Neutrophil (primary cell): ENCODE data around the gene PCNP.

Source experiments
- H3K27ac ChIP-seq: fragments of 200-600 bp; sonication (generic); 2 replicates; pipeline ENCODE4 v1.5.1; 2016; ENCODE audit warnings: mild to moderate bottlenecking, moderate library complexity
- H3K27me3 ChIP-seq: fragments of 200-600 bp; sonication (generic); 2 replicates; pipeline ENCODE4 v1.6.0; 2016; ENCODE audit warnings: mild to moderate bottlenecking
- H3K36me3 ChIP-seq: fragments of 200-600 bp; sonication (generic); 2 replicates; pipeline ENCODE4 v1.5.1; 2017
- H3K4me1 ChIP-seq, 2 experiments: fragments of 200-600 bp in 1 of 2; sonication (generic) in 1 of 2; 1 replicate in 1 of 2; 2 replicates in 1 of 2; pipeline versions ENCODE4 v1.5.1 to v1.6.1; 2013 to 2016; ENCODE audit warnings: low read depth in 1 of 2, low read length in 1 of 2, mild to moderate bottlenecking in 1 of 2, moderate library complexity in 1 of 2; ENCODE audit not compliant: control insufficient read depth in 1 of 2, insufficient read depth in 1 of 2
- H3K4me3 ChIP-seq, 2 experiments: fragments of 200-600 bp in 1 of 2; sonication (generic) in 1 of 2; 1 replicate in 1 of 2; 2 replicates in 1 of 2; pipeline ENCODE4 v1.5.1; 2013 to 2016; ENCODE audit warnings: low read depth in 1 of 2, low read length in 1 of 2, mild to moderate bottlenecking in 1 of 2, moderate library complexity in 1 of 2
- H3K9me3 ChIP-seq: fragments of 200-600 bp; sonication (generic); 2 replicates; pipeline ENCODE4 v1.5.1; 2016
- TF ChIP-seq, protein P1 (sequence below): fragments of 200-600 bp; sonication (generic); IDR thresholded peaks from 2 replicates; pipeline ENCODE4 v1.5.1; 2016; ENCODE audit warnings: antibody characterized with exemption

Gene PCNP

DNA sequence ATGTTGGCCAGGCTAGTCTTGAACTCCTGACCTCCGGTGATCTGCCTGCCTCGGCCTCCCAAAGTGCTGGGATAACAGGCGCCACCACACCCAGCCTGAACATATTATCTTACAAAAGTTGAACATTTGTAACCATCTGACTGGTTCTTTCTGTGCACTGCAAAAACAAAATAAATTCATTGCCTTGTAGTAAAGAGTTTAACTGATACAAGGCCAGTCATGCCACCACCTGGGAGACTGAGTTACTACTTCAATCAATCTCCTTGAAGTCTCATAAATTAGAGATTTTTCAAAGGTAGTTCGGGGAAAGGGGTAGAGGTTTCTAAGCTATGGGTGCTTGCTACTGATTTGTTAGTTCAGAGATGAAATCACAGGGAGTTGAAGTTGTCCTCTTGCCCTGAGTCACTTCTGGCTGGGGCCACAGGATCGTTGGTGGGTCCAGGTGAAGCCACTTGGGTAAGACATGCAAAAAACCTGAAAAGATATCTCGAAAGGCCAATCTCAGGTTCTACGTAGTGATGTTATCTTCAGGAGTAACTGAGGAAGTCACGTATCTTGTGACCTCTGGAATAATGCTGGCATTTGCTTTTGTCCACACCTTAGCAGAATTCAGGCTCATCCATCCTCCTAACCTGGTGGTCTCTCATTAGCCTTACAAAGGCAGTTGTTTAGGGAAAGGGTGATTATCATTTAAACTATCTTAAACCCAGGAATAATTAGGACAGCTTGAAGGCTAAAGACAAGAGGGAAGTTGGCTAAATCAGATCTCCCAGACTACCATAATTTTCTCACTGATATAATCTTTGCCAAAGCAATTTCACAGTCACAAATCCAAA, 69.2 kb downstream of the PCNP start:
- H3K27ac ChIP-seq, result no peak overlapping the region

More for the DNA sequence above, 69.2 kb downstream of the PCNP start:
- no peaks in the 10 kb centered on the region for H3K4me1 ChIP-seq
- peaks cover 7% of the 10 kb centered on the region for H3K36me3 ChIP-seq
- TF ChIP-seq, protein P1, sequence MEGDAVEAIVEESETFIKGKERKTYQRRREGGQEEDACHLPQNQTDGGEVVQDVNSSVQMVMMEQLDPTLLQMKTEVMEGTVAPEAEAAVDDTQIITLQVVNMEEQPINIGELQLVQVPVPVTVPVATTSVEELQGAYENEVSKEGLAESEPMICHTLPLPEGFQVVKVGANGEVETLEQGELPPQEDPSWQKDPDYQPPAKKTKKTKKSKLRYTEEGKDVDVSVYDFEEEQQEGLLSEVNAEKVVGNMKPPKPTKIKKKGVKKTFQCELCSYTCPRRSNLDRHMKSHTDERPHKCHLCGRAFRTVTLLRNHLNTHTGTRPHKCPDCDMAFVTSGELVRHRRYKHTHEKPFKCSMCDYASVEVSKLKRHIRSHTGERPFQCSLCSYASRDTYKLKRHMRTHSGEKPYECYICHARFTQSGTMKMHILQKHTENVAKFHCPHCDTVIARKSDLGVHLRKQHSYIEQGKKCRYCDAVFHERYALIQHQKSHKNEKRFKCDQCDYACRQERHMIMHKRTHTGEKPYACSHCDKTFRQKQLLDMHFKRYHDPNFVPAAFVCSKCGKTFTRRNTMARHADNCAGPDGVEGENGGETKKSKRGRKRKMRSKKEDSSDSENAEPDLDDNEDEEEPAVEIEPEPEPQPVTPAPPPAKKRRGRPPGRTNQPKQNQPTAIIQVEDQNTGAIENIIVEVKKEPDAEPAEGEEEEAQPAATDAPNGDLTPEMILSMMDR, result no peak
- no peaks in the 10 kb centered on the region for H3K27me3 ChIP-seq
- no peaks in the 10 kb centered on the region for H3K9me3 ChIP-seq
- H3K4me3 ChIP-seq, result no peak overlapping the region
